ENCODE results near the gene NACAD. TPM values are rescaled to one million over a fixed set of nuclear protein-coding genes. Genes with fewer than 3 reads are reported as not detected.

NACAD gene
- polyA plus RNA-seq, 1 donor from 2014 or later = 14.5 TPM

DNA sequence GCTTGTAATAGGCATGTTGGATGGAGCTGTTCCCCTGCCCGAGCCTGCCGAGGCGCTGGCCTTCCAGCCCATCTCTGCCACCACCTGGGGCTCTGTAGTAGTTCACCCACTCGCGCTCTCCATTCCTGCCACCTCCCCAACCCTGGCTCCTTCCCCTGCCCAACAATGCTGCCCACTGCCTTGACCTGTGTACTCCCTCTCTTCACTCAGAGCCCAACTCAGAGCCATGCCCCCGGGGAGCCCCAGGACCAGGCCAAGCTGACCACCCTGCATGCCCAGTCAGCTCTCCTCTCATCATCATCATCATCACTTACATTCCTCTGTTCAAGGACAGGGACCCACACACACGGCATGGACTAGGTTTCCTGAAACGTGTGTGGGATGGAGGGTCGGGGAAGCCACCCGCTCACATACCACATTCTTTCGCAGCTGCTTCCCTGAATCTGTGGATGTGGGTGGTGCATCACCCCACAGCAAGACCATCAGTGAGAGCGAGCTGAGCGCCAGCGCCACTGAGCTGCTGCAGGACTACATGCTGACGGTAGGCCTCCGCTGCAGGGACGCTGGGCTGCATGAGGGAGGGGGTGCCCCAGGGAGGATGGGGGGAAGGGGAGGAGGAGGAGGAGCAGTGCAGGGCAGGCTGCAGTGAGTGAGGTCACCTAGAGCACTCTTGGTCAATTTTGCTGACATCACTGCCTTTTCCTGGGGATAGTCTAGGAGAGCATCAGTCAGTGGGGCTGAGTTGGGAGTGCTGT is 15.6 kb downstream of the NACAD start:
- Histone ChIP-seq H3F3A (ENCODE audit: insufficient read depth, low read length, poor library complexity, severe bottlenecking) (no peaks in the 10 kb centered on the region), H3K9me2 (ENCODE audit: insufficient read depth, low read length) (no peaks in the 10 kb centered on the region), H3K9ac (ENCODE audit: low read length) (no peak overlapping the region), H3K4me2 (ENCODE audit: low read length) (no peak overlapping the region), H2AFZ (ENCODE audit: low read depth, low read length) (no peak overlapping the region), H3K27me3 (ENCODE audit: insufficient read depth, low read depth, low read length) (no peaks in the 10 kb centered on the region), H3K27ac (ENCODE audit: low read length) (peak overlapping the region; percentile 34), H3K36me3 (ENCODE audit: insufficient read depth, low read length) (peaks cover 3% of the 10 kb centered on the region), H3K9me3 (ENCODE audit: low read length) (no peaks in the 10 kb centered on the region), H3K4me3 (ENCODE audit: low read length) (no peak overlapping the region), H4K20me1 (ENCODE audit: insufficient read depth) (no peaks in the 10 kb centered on the region), H3K79me2 (replicated peaks; ENCODE audit: insufficient read depth, low read length) (no peaks in the 10 kb centered on the region)
- TF ChIP-seq SMC3 (conservative IDR thresholded peaks at IDR 0.05; ENCODE audit: poor library complexity) (no peak), EZH2 (IDR thresholded peaks at IDR 0.05; ENCODE audit: borderline replicate concordance, insufficient read depth, low read length, poor library complexity, severe bottlenecking) (no peak), EP300 (conservative IDR thresholded peaks at IDR 0.05; ENCODE audit: poor library complexity, severe bottlenecking) (no peak), POLR2AphosphoS5 (IDR thresholded peaks at IDR 0.05) (peak; percentile 18), REST (IDR thresholded peaks at IDR 0.05; ENCODE audit: borderline replicate concordance) (no peak)

- Histone ChIP-seq H3K9ac (ENCODE audit: low read length) (no peak overlapping the region), H3K4me3 (ENCODE audit: low read length) (no peak overlapping the region)
These were observed 16.4 kb downstream of the NACAD start for GRCh38 chr7:45072131-45073030.

More at GRCh38 chr7:45072131-45073030, 16.4 kb downstream of the NACAD start:
- no peak overlapping the region for H3K4me2 ChIP-seq (ENCODE audit: low read length)
- no peak for TF ChIP-seq CTCF (IDR thresholded peaks at IDR 0.05; ENCODE audit: poor library complexity, severe bottlenecking)
- no peak for TF ChIP-seq EP300 (conservative IDR thresholded peaks at IDR 0.05; ENCODE audit: poor library complexity, severe bottlenecking)
- TF ChIP-seq MXI1 (conservative IDR thresholded peaks at IDR 0.05; ENCODE audit: poor library complexity, severe bottlenecking) = no peak
- TF ChIP-seq POLR2AphosphoS5 (IDR thresholded peaks at IDR 0.05) = no peak
- no peak for TF ChIP-seq TAF1 (IDR thresholded peaks at IDR 0.05; ENCODE audit: low read depth)
- TF ChIP-seq EZH2 (IDR thresholded peaks at IDR 0.05; ENCODE audit: borderline replicate concordance, insufficient read depth, low read length, poor library complexity, severe bottlenecking) = no peak
- no peak for TF ChIP-seq SMC3 (conservative IDR thresholded peaks at IDR 0.05; ENCODE audit: poor library complexity)
- no peak for TF ChIP-seq REST (IDR thresholded peaks at IDR 0.05; ENCODE audit: borderline replicate concordance)
- TF ChIP-seq RAD21 (conservative IDR thresholded peaks at IDR 0.05) = no peak
- no peaks in the 10 kb centered on the region for H3F3A ChIP-seq (ENCODE audit: insufficient read depth, low read length, poor library complexity, severe bottlenecking)
- H4K20me1 ChIP-seq (ENCODE audit: insufficient read depth) = no peaks in the 10 kb centered on the region
- H3K9me2 ChIP-seq (ENCODE audit: insufficient read depth, low read length) = no peaks in the 10 kb centered on the region
- no peaks in the 10 kb centered on the region for H3K9me3 ChIP-seq (ENCODE audit: low read length)
- no peaks in the 10 kb centered on the region for H3K27me3 ChIP-seq (ENCODE audit: insufficient read depth, low read depth, low read length)
- H3K27ac ChIP-seq (ENCODE audit: low read length) = no peak overlapping the region
- H2AFZ ChIP-seq (ENCODE audit: low read depth, low read length) = no peak overlapping the region
- H3K79me2 ChIP-seq (replicated peaks; ENCODE audit: insufficient read depth, low read length) = no peaks in the 10 kb centered on the region
- H3K36me3 ChIP-seq (ENCODE audit: insufficient read depth, low read length) = no peaks in the 10 kb centered on the region
